Hepatocyte (in vitro differentiated cells): Measurements from ENCODE around the gene HEXD.

Experiments used
- CTCF ChIP-seq: fragments of 200-600 bp; sonication (generic); IDR thresholded peaks from 2 replicates; pipeline ENCODE4 v1.5.1; 2016; ENCODE audit warnings: antibody characterized with exemption, mild to moderate bottlenecking; ENCODE audit not compliant: poor library complexity
- EZH2 ChIP-seq: fragments of 200-600 bp; sonication (generic); IDR thresholded peaks from 2 replicates; pipeline ENCODE4 v1.6.1; 2016; ENCODE audit warnings: antibody characterized with exemption, mild to moderate bottlenecking, borderline replicate concordance
- EZH2phosphoT487 ChIP-seq: fragments of 200-600 bp; sonication (generic); IDR thresholded peaks from one replicate; pipeline ENCODE4 v1.6.1; 2018; ENCODE audit warnings: antibody characterized with exemption, mild to moderate bottlenecking, low read depth, moderate library complexity; ENCODE audit not compliant: unreplicated experiment, severe bottlenecking

GRCh38 chr17:82374626-82375331 lies 43.4 kb upstream of the HEXD start:
- TF ChIP-seq CTCF (no peak), EZH2 (no peak), EZH2phosphoT487 (no peak)
